ENCODE results near the gene FAM90A26.
"Not testable (repeated sequence)": the region's sequence is repeated elsewhere in the genome, so short reads cannot be mapped to it uniquely, and the experiment has no call there.

The FAM90A26 gene

GRCh38 chr4:9160046-9160445 is 10.2 kb upstream of the FAM90A26 start:
- DNase-seq = not testable (repeated sequence)

DNA sequence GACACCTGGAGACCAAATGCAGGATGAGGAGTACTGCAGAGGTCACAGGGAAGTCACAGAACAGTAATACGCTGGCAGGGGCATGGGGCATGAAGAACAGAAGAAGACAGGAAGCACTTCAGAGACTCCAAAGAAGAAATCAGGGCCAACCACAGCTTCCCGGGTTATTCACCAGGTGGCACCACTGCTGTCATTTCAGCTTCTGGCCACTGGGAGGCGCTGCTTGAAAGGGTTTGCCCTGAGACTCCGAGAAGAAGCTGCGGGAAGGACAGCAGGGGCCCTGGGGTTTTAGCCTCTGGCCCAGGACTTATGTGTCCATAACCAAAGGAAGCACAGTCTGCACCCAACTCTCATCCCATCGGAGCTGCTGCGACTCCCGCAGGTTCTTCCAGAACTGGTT is 4.2 kb upstream of the FAM90A26 start:
- DNase-seq = not testable (repeated sequence)

DNA sequence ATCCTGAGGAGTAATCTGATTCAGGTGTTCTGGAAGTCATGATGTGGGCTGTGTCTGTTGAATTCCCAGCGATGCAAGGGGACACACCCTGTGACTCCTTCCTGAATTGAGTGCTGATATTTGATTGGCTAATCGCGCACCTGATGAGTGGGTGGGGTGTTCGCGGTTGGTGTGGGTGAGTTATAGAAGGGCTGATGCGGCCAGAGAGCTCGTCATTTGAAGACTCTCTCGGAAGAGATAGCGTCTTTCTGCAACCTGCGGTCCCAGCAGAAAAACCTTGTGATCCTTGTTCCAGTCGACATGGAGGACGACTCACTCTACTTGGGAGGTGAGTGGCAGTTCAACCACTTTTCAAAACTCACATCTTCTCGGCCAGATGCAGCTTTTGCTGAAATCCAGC is 40.1 kb downstream of the FAM90A26 start, which contains the start of gene USP17L10:
Gene USP17L10 (plus strand): TSS at position 301 of the 400 bp plus-strand sequence. CDS start 0 bp downstream, at position 301.
- DNase-seq = not testable (repeated sequence)

- not testable (repeated sequence) for DNase-seq
These were observed 44.5 kb downstream of the FAM90A26 start for GRCh38 chr4:9214701-9215100.

- DNase-seq = not testable (repeated sequence)
These were observed 44.9 kb downstream of the FAM90A26 start, which contains the start of gene USP17L11 for GRCh38 chr4:9215105-9215504. TSS of gene USP17L11 (plus strand) at chr4:9215405. CDS start at chr4:9215405, 0 bp downstream.

DNA sequence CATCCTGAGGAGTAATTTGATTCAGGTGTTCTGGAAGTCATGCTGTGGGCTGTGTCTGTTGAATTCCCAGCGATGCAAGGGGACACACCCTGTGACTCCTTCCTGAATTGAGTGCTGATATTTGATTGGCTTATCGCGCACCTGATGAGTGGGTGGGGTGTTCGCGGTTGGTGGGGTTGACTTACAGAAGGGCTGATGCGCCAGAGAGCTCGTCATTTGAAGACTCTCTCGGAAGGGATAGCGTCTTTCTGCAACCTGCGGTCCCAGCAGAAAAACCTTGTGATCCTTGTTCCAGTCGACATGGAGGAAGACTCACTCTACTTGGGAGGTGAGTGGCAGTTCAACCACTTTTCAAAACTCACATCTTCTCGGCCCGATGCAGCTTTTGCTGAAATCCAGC is 49.6 kb downstream of the FAM90A26 start, which contains the start of gene USP17L12:
Gene USP17L12 (plus strand): TSS at position 301 of the 400 bp plus-strand sequence. CDS start 0 bp downstream, at position 301.
- not testable (repeated sequence) for DNase-seq

GRCh38 chr4:9224596-9224995 is 54.4 kb downstream of the FAM90A26 start, which contains the start of gene USP17L13:
TSS of gene USP17L13 (plus strand) at chr4:9224896. CDS start at chr4:9224896, 0 bp downstream.
- not testable (repeated sequence) for DNase-seq

Data from stimulated activated CD4-positive, alpha-beta T cell treated with anti-CD3 and anti-CD28 coated beads, Interleukin-4, amount 100 ng/mL, for 4 hours (primary cell).